Suppressor macrophage treated with lipopolysaccharide for 4 hours (primary cell): ENCODE data around the gene MAN1C1.

Experiments
- DNase-seq: peaks from one replicate; pipeline ENCODE4 v3.0.0-alpha.2; 2020

MAN1C1 gene

DNA sequence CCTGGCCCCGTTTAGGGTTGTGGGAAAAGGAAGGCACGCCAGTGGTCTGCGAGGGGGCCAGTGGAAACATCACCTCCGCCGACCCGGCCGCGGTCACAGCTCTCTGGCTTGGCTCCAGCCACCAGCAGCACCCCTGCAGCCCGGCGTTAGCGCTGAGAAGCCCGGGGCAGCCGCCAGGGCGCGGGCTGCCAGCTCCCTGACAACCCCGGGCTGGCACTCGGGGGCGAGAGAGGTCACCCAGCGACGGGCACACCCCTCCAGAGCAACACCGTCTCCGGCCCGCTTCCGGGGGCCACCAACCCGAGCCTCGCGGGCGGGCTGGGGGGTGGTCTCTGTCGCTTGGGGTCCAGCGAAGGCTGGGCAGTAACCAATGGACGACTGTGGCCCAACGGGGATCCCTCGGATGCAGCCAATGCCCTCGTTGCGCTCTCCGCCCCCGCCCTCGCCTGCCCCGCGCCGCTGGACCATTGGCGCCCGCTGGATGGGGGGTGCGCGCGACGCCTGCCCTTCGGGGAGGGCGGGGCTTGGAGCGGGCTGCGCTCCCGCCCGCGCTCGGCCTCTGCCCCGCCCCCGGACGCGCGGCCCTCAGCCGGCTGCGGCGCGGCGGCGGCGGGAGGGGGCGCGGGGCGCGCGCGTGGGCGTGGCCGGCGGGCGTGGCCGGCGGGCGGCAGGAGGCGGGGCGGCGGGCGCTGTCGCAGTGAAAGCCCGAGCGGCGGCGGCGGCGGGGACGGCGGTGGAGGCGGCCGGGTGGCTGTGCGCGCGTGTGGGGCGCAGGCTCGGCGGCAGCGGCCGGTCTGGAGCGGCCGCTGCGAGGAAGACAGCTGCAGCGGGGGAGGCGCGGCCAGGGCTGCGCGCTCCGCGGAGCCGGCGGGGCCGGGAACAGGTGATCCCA is at the start of gene MAN1C1:
TSS of gene MAN1C1 (plus strand) at position 697 of the 892 bp plus-strand sequence. CDS start 1,007 bp downstream, outside the sequence.
- peak; percentile 91 for DNase-seq

DNA sequence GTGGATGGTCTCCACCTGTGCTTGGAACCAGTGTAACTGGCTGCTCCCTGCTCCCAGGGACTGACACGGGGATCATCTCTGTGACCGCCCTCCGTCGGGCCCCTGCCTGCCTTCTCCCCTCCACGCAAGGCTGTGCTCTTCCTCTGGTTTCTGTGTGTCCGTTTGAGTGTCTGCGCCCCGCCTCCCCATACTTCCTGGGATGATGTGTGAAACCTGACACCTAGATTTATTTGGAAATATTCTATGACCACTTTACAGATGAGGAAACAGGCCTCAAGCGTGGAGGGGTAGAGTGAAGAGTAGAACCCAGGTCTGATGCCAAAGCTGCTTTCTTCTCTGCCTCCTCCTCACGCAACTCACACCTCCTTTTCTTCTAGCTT is 48.9 kb upstream of the MAN1C1 start:
- no peak for DNase-seq

- DNase-seq = no peak
Measured at GRCh38 chr1:25568090-25568833, 48.3 kb upstream of the MAN1C1 start.

DNA sequence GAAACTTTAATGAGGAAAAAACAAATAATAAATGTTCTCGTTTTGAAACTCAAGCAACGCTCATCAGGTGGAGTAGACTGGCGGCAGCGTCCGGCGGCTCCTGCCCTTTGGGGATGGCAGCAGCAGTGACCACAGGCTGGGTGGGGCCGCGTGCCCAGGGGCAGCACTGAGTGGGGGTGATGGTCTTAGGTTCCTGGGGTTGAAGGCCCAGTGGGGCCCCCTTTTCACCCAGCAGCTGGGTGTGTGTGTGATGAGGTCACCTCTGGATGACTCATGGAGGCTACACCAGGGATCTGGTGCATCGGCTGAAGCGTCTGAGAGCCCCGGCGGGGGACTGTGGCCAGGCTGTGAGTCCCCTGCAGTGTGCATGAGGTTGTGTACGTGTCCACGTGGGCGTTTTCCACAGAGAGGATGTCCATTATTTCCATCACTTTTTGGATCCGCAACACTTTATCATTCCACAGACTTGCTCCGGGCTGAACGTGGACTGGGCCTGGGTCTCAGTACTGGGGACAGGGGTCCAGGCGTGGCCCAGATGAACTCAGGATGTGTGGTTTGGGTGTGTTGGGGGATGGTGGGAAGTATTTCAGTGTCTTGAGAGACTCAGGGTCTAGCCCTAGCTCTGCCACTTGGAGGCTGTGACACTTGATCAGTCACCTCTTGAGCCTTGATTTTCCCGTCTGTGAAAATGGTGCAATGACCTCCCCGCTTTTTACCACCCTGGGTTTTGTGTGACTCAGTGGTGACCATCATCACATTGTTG is 47.6 kb upstream of the MAN1C1 start:
- DNase-seq = no peak

- no peak for DNase-seq
Measured at GRCh38 chr1:25569597-25570396, 46.8 kb upstream of the MAN1C1 start.

DNA sequence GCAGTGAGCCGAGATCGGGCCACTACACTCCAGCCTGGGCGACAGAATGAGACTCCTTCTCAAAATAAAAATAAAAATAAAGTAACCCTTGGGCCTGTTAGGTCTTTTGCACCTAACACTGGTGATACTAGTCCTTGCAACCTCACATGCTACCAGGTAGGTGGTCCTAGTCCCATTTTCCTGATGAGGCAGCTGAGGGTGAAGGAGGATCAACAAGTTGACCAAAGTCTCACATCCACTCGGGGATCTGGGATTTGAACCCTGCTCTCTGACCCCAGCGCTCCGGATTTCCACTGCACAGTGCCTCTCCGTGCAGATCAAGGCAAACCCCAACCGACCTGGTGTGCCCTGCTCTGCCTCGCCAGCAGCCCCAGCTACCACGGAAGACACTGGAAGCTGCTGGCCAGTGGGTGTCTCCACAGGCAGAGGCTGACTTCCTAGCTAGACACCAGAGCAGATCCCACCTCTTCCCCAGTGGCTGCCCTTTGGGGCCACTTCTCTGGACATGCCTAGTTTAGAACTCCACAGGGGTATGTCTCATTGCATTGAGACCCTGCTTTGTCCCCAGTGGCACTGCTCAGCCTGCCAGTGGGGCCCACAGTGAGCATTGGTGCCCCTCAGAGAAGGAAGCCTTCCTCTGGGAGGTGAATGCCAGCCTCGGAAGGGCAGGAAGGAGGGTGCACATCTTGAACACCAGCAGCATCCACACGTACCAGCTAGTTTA is 45.6 kb upstream of the MAN1C1 start:
- DNase-seq = no peak

GRCh38 chr1:25571522-25571970 is 45.0 kb upstream of the MAN1C1 start:
- no peak for DNase-seq

- DNase-seq = no peak
Measured at GRCh38 chr1:25572107-25572506, 44.5 kb upstream of the MAN1C1 start.

GRCh38 chr1:25572708-25573590 is 43.6 kb upstream of the MAN1C1 start:
- DNase-seq = peak; percentile 52

- DNase-seq = no peak
Measured at GRCh38 chr1:25573591-25573930, 43.0 kb upstream of the MAN1C1 start.

DNA sequence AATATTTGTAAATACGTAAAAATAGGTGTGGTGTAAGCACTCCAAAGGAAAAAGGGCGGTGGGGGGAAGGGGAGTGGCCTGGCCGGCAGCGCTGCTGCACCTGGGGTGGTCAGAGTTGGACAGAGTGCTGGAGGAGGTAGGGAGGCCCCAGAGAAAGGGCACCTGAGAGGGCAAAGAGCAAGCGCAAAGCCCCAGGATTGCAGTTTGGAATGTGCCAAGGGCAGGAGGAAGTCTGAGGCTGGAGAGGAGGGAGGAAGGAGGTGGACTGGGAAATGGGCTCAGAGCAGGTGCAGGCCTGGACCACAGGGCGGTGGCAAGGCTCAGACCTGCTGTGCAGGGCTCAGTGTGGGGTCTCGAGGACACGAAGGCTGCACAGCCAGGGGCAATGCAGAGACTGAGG is 42.6 kb upstream of the MAN1C1 start:
- no peak for DNase-seq

DNA sequence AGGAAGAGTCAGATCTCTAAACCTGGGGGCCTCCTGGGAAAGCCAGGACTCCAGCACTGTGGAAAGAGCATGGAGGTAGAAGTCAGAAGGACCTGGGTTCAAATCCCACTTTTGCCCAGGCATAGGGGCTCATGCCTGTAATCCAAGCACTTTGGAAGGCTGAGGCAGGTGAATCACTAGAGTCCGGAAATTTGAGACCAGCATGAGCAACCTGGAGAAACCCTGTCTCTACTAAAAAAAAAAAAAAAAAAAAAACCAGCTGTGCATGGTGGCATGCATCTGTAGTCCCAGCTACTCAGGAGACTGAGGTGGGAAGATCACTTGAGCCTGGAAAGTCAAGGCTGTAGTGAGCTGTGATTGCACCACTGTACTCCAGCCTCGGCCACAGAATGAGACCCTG is 41.4 kb upstream of the MAN1C1 start:
- no peak for DNase-seq

DNA sequence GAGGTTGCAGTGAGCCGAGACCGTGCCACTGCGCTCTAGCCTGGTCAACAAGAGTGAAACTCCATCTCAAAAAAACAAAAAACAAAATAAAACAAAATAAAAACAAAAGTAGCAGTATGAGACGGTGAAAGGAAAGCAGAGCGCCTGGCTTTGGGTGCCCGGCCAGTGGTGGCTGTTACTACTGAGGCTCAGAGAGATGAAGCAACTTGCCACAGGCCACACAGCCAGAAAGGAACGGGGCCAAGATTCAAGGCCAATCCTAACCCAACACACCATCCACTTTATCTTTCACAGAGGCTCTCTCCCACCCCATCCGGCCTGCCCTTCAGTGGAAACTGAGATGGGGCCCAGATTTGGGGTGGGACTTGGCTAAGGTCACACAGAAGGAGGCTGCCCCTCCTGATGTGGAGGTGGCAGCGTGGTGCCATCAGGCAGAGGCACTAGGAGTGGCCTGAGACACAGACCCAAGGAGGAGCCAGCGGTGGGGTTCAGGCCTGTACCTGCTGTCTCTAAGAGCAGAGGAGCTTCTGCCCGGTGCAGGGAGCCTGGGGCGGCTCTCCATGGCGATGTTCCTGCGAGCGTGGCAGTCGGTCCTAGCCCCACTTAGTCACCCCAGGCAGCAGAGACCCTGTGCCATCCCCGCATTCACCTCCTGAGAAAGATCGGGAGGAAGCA is 40.0 kb upstream of the MAN1C1 start:
- DNase-seq = no peak

GRCh38 chr1:25577134-25577920 is 39.3 kb upstream of the MAN1C1 start:
- no peak for DNase-seq

DNA sequence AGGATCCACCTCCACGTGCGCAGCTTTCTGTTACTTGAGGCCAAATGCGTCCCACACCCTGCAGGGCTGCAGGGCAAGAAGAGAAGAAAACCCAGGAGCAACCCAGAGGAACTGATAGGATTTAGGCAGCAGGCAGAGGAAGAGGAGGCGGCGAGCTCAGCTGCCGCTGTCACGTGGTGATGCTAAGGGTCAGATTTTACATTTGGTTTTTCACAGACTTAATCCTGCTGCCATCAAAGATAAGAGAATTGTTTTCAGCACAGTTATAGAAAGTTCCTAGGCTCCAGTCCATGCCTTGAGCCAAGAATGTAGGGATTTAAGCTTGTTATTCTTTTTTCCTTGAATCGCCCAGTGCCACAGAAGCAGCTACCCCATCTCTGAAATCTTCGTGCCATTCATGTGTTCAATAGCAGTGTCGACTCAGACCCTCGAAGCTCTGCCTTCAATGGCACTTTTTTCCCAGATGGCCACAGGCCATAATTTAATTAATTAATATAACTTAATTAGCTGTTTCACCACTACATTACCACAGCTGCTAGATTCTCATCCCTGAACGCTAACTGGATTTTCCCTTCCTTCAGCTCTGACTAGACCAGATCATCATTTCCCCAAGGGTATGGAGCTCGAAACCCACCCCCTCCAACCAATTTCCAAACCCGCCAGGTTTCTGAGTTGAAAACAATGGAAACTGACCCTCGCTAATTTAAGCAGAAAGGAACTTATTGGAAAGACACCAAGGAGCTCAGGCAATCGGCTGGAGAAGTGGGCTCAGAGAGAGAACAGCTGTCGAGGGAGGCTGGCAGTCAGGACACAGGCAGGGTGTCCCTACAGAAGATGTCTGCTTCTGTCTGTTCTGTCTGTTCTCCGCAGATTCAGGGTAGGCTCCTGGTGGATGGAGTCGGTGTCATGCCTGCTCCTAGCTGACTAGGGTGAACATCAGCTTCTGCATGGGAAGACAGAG is 37.0 kb upstream of the MAN1C1 start:
- DNase-seq = no peak

DNA sequence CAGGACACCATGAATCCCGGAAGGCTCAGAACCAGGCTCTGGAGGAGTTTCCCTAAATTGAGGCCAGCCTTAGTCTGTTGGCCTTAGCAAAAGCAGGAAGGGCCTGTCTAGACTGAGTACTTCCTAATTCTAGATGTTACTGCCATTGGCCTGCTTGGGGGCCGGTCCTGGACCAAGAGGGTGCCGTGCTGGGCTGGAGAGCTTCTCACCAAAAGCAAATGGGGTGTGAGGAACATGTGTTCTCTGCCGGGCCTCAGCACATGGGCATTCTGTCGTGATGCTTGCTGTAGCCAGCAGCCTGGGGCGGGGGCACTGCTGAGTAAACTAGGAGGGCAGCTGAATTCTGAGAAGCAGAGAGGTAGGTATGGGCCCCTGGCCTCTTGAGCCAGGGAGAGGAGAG is 35.7 kb upstream of the MAN1C1 start:
- DNase-seq = peak; percentile 33

- no peak for DNase-seq
Measured at GRCh38 chr1:25581764-25582163, 34.8 kb upstream of the MAN1C1 start.
